Stomach (tissue), 4 donors: Measurements from ENCODE around the gene METRNL.

Experiments
- CTCF ChIP-seq, 7 experiments: fragments of 450-650 bp in 4 of 7; fragments of 200-600 bp in 3 of 7; sonication (generic) in 3 of 7; IDR thresholded peaks; one replicate each; pipeline ENCODE4 v1.5.1; 2016 to 2019; ENCODE audit warnings: antibody characterized with exemption in 7 of 7, control low read depth in 2 of 7, mild to moderate bottlenecking in 1 of 7
- EP300 ChIP-seq: sonication (generic); formaldehyde crosslinking; IDR thresholded peaks from one replicate; pipeline ENCODE4 v1.6.1; 2017; ENCODE audit warnings: antibody characterized with exemption
- POLR2A ChIP-seq, 4 donors: fragments of 450-650 bp; IDR thresholded peaks; one replicate each; pipeline ENCODE4 v1.6.1; 2016; ENCODE audit warnings: antibody characterized with exemption in 4 of 4, control low read depth in 2 of 4, mild to moderate bottlenecking in 1 of 4, moderate library complexity in 1 of 4
- POLR2AphosphoS5 ChIP-seq, 3 donors: sonication (generic); formaldehyde crosslinking; IDR thresholded peaks; one replicate each; pipeline ENCODE4 v1.6.1; 2016; ENCODE audit warnings: antibody characterized with exemption in 3 of 3

- TF ChIP-seq EP300 (no peak), CTCF (IDR thresholded peaks at IDR 0.05) (no peak), POLR2A (IDR thresholded peaks at IDR 0.05) (no peak), POLR2AphosphoS5 (IDR thresholded peaks at IDR 0.05) (no peak)
Measured at GRCh38 chr17:83080858-83081683, 1.7 kb downstream of the METRNL start.
